Epidermal melanocyte (primary cell): Measurements from ENCODE around the gene NOC2L.
"Not testable (repeated sequence)": the region's sequence is repeated elsewhere in the genome, so short reads cannot be mapped to it uniquely, and the experiment has no call there.

ENCODE experiments used
- DNase-seq: peaks from one replicate; pipeline ENCODE4 v3.0.0; 2011; ENCODE audit warnings: low spot score; ENCODE audit not compliant: insufficient read length

The NOC2L gene

DNA sequence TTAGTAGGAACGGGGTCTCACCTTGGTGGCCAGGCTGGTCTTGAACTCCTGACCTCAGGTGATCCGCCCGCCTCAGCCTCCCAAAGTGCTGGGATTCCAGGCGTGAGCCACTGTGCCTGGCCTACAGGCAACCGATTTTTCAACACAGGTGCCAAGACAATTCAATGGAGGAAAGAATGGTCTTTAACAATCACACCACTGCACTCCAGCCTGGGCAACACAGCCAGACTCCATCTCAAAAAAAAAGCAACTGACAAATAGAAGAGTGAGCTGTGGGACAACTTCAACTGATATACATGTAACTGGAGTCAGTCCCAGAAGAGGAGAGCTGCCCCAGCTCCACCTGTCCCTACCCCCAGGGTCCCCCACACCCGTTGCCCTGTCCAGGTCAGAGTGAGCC lies 35.5 kb upstream of the NOC2L start:
- DNase-seq, result not testable (repeated sequence)

GRCh38 chr1:993379-993995 lies 34.4 kb upstream of the NOC2L start:
- DNase-seq, result no peak

DNA sequence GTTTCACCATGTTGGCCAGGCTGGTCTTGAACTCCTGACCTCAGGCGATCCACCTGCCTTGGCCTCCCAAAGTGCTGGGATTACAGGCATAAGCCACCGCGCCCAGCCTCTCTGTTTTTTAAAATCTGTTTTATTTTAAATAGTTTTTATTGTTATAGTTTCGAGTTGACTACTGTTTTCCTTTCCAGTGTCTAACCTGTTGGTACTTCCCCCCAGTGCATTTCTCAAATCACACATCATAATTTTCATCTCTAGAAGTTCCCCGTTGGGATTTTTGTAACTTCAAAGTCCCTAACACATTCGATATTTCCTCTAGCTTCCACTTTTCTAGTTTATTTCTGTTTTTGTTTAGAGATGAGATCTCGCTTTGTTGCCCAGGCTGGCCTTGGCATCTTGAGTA lies 33.3 kb upstream of the NOC2L start:
- DNase-seq, result no peak

GRCh38 chr1:991895-992294 lies 32.8 kb upstream of the NOC2L start:
- no peak for DNase-seq

DNA sequence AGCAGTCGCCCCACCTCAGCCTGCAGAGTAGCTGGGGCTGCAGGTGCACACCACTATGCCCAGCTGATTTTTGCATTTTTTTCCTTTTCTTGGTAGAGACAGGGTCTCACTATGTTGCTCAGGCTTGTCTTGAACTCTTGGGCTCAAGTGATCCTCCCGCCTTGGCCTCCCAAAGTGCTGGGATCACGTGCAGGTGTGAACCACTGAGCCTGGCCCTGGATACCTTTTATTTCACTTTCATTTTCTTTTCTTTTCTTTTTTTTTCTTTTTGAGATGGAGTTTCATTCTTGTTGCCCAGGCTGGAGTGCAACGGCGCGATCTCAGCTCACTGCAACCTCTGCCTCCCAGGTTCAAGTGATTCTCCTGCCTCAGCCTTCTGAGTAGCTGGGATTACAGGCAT lies 32.2 kb upstream of the NOC2L start:
- not testable (repeated sequence) for DNase-seq

DNA sequence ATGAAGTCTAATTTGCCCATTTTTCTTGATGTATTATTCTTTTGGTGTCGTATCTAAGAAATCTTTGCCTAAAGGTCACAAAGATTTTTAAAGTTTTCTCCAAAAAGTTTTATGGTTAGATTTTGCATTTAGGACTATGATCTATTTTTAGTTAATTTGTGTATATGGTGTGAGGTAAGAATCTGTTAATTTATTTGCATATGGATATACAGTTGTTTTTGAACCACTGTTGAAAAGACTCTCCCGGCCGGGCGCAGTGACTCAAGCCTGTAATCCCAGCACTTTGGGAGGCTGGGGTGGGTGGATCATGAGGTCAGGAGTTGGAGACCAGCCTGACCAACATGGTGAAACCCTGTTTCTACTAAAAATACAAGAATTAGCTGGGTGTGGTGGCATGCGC lies 29.0 kb upstream of the NOC2L start:
- DNase-seq, result not testable (repeated sequence)

- DNase-seq, result no peak
These were observed 26.1 kb upstream of the NOC2L start for GRCh38 chr1:985126-985525.

DNA sequence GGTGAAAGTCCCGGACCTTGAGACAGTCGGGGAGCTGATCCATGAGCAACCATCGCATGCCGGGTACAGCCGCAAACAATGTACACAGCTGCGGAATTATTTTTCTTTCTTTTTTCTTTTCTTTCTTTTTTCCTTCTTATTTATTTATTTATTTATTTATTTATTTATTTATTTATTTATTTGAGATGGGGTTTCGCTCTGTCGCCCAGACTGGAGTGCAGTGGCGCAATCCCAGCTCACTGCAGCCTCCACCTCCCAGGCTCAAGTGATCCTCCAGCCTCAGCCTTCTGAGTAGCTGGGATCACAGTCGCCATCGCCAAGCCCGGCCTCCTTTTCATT lies 25.4 kb upstream of the NOC2L start:
- no peak for DNase-seq

- DNase-seq, result peak; percentile 77
These were observed 24.9 kb upstream of the NOC2L start for GRCh38 chr1:983798-984475.

DNA sequence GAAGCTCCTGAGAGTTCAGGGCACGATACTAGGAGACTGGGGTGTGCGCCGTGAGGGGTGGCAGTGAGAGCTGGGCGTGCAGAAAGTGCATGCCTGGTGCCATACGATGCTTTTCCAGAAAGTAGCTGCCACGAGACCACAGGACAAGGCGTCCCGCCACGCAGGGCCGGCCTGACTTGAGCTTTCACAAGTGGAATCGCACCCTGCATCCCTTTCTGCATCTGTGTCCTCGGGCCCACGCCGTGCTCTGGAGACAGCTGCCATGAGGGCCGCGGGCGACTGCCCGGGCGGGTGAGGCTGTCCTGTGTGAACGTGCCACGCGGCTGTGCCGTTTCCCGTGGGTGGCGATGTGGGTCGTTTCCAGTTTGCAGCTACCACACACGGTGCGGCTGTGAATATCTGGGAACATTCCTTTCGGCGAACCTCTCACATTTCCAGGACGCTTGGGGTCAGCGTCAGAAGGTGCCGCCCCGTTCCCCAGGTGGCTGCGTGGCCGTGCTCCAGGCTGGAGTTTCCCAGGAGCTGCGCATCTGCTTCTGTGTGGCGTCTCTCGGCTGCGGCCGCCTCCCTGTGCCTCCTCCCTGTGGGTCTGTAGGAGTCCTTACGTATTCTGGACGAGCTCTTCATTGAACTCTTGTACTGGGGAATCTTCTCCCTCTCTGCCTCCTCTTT lies 23.8 kb upstream of the NOC2L start:
- DNase-seq, result no peak

- DNase-seq, result no peak
These were observed 23.0 kb upstream of the NOC2L start, which contains the start of gene PERM1 for GRCh38 chr1:981955-982558. PERM1 (minus strand) TSS chr1:982093; CDS start chr1:981029, 1,064 bp downstream.

- no peak for DNase-seq
These were observed 22.5 kb upstream of the NOC2L start for GRCh38 chr1:981491-981954.

GRCh38 chr1:980602-981395 lies 21.7 kb upstream of the NOC2L start:
- DNase-seq, result no peak

DNA sequence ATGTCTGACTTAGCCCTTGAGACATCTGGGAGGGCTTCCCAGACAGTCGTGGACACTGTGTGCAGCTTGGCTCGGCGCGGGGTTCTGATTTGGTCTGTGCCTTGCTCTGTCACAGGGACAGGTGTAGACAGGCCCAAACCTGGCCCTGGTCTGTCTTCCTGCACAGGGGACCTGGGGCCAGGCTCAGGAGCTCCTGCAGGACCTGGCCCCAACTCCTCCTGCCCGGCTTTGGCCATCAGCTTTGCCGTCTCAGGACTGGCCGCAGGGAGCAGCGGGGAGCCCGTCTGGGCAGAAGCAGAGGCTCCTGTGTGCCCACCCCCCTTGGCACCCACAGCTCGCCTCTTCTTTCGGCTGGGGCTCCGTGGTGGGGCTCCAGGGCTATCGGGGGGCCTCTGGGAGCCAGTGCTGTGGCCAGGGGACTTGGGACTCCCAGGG lies 21.1 kb upstream of the NOC2L start:
- DNase-seq, result no peak

GRCh38 chr1:979744-980072 lies 20.7 kb upstream of the NOC2L start:
- DNase-seq, result no peak

- DNase-seq, result no peak
These were observed 20.0 kb upstream of the NOC2L start for GRCh38 chr1:978835-979743.

DNA sequence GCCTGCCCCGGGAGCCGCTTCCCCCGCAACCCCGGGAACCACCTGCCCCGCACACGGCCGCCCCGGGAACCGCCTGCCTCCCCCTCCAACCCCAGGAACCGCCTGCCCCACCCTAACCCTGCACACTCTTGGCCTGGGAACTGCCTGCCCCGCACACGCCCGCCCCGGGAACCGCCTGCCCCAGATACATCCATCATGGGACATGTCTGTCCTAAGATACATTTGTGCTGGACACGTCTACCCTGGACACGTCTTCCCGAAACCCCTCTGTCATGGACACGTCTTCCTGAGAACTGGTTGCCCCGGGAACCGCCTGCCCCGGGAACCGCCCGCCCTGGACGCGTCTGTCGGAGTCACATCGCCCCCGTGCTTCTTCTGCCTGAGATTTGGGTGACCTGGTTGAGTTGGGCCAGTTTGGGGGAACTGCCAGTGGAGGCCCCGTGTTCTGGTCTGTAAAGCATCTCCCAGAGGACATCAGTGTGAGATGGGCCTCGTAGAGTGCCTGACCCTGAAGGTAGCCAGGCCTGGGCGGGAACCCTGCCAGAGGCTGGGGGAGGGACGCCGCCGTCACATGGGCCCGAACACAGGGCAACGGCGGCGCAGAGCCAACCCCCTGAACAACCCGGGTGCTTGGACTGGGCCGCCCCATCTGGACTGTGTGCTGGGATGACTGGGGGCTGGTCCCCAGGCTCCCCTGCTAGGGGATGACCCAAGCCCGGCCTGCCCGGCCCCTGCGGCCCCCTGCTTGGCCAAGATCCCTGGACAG lies 19.2 kb upstream of the NOC2L start:
- DNase-seq, result no peak

- DNase-seq, result not testable (repeated sequence)
These were observed 17.7 kb upstream of the NOC2L start for GRCh38 chr1:976791-977190.

DNA sequence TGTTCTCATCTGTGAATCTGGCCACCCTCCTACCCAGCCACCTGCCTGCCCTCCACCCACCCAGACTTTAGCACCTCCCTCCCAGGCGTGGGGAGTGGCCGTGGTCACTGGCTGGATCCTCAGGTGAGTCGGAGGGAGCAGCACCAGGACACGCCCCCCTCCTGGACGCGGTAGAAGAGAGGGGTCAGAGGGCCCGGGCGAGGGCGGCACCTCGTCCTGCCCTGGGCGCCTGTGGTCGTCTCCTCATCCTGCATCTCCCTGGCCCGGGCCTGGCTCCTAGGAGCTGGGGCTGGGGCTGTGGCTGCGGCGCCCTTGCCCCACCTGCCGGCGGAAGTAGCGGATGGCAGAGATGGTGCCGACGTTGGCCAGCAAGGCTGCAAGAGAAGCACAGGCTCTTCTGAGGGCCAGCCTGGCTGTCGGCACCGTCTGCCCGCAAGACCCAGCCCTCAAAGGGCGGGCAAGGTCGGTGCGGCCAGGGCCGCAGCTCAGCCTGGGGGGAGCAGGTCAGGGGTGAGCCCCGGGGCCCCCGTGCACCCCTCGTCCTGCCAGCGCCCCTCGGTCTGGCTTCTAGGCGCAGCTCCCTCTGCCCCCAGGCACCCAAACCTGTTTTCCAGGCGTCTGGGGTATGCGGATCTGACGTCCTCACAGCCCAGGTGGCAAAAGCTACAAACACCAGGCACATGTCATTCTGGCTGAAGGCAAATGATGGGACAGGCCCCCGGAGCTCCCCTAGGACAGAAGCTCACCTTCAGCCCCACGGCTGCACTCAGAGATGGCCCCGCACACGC lies 17.0 kb upstream of the NOC2L start:
- peak; percentile 95 for DNase-seq
